T47D (cell line): ENCODE measurements around the gene TFF2.

ENCODE experiments used
- DNase-seq, 2 experiments: peaks; one replicate each; pipeline versions ENCODE4 v3.0.0 to v3.0.0-alpha.2; 2011 to 2012; ENCODE audit warnings: low read depth in 1 of 2, low spot score in 1 of 2
- JUND ChIP-seq: IDR thresholded peaks from 2 replicates; pipeline ENCODE4 v1.6.1; 2012; ENCODE audit warnings: low read depth
- in situ Hi-C: cut with HindIII; loops from 2 replicates; pipeline ENCODE4 v1.10.0; 2016; ENCODE audit warnings: low sequenced_read_pairs, low pct_unique_long_range_greater_than_20kb

The TFF2 gene

GRCh38 chr21:42350927-42351426 lies at the start of gene TFF2:
Gene TFF2 (minus strand): TSS chr21:42350994. CDS start chr21:42350957, 37 bp downstream.
- DNase-seq: no peak
- in situ Hi-C loops: no loop called here
- no peak for TF ChIP-seq JUND

GRCh38 chr21:42400525-42400924 lies 49.7 kb upstream of the TFF2 start:
- in situ Hi-C loops: no loop called here
- no peak for DNase-seq
- TF ChIP-seq JUND: no peak

- in situ Hi-C loops: no loop called here
- DNase-seq: no peak
- no peak for TF ChIP-seq JUND
Observed at GRCh38 chr21:42398436-42399028, 47.7 kb upstream of the TFF2 start.

- in situ Hi-C loops: no loop called here
- no peak for DNase-seq
- TF ChIP-seq JUND: no peak
Observed at GRCh38 chr21:42397746-42398394, 47.1 kb upstream of the TFF2 start.

GRCh38 chr21:42396799-42397745 lies 46.3 kb upstream of the TFF2 start:
- TF ChIP-seq JUND: no peak
- in situ Hi-C loops: no loop called here
- no peak for DNase-seq

GRCh38 chr21:42395905-42396651 lies 45.3 kb upstream of the TFF2 start, which contains the start of gene TMPRSS3:
Gene TMPRSS3 (minus strand): TSS chr21:42396052. CDS start chr21:42395417, 635 bp downstream.
- in situ Hi-C loops: no loop called here
- no peak for TF ChIP-seq JUND
- DNase-seq: peak; percentile 30 to 81

- in situ Hi-C loops: no loop called here
- no peak for TF ChIP-seq JUND
- no peak for DNase-seq
Observed at GRCh38 chr21:42395302-42395701, 44.5 kb upstream of the TFF2 start.

- in situ Hi-C loops: no loop called here
- TF ChIP-seq JUND: no peak
- DNase-seq: no peak
Observed at GRCh38 chr21:42393443-42393950, 42.7 kb upstream of the TFF2 start.

- in situ Hi-C loops: no loop called here
- TF ChIP-seq JUND: no peak
- no peak for DNase-seq
Observed at GRCh38 chr21:42392731-42393442, 42.1 kb upstream of the TFF2 start.

- TF ChIP-seq JUND: no peak
- in situ Hi-C loops: no loop called here
- peak in 1 of 2 experiments; percentile 63 for DNase-seq
Observed at GRCh38 chr21:42391297-42391696, 40.5 kb upstream of the TFF2 start.

GRCh38 chr21:42390696-42391095 lies 39.9 kb upstream of the TFF2 start:
- TF ChIP-seq JUND: no peak; the same call in 1 of the 2 replicates
- peak in 1 of 2 experiments; percentile 85 for DNase-seq
- in situ Hi-C loops: no loop called here

GRCh38 chr21:42390193-42390592 lies 39.4 kb upstream of the TFF2 start:
- TF ChIP-seq JUND: no peak
- DNase-seq: no peak
- in situ Hi-C loops: no loop called here
